ENCODE results near the gene MICU1.

The MICU1 gene

DNA sequence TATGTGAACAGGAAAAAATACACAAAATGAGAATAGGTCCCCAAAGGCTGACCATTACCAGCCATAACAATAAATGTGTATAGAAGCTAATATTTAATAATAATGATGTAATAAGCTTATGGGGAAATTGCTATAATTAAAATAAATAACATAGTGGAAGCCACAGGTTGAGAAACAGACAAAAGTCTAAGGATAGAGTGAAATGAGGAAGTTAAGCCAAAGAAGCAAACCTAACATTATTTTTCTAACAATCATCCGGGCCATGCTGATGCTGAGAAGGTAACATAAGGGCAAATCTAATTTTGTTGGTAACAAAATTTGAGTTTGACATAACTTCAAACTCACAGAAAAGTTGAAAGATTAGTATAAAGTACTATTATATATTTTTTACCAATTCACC lies 115.9 kb downstream of the MICU1 start:
- Histone ChIP-seq H3K4me3 (ENCODE audit: low read depth, low read length) (no peak overlapping the region), H3K9me3 (ENCODE audit: control insufficient read depth, low read length) (no peaks in the 10 kb centered on the region), H3K79me2 (no peaks in the 10 kb centered on the region), H3K4me2 (ENCODE audit: low read length) (no peak overlapping the region), H2AFZ (no peak overlapping the region), H3K9ac (no peak overlapping the region), H3K27ac (no peak overlapping the region), H3K27me3 (ENCODE audit: control insufficient read depth, insufficient read depth, low read length) (no peaks in the 10 kb centered on the region), H3K36me3 (ENCODE audit: control insufficient read depth, insufficient read depth, low read length) (no peaks in the 10 kb centered on the region), H3K4me1 (no peaks in the 10 kb centered on the region)
- TF ChIP-seq, protein P1, sequence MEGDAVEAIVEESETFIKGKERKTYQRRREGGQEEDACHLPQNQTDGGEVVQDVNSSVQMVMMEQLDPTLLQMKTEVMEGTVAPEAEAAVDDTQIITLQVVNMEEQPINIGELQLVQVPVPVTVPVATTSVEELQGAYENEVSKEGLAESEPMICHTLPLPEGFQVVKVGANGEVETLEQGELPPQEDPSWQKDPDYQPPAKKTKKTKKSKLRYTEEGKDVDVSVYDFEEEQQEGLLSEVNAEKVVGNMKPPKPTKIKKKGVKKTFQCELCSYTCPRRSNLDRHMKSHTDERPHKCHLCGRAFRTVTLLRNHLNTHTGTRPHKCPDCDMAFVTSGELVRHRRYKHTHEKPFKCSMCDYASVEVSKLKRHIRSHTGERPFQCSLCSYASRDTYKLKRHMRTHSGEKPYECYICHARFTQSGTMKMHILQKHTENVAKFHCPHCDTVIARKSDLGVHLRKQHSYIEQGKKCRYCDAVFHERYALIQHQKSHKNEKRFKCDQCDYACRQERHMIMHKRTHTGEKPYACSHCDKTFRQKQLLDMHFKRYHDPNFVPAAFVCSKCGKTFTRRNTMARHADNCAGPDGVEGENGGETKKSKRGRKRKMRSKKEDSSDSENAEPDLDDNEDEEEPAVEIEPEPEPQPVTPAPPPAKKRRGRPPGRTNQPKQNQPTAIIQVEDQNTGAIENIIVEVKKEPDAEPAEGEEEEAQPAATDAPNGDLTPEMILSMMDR (IDR thresholded peaks at IDR 0.05), result no peak

DNA sequence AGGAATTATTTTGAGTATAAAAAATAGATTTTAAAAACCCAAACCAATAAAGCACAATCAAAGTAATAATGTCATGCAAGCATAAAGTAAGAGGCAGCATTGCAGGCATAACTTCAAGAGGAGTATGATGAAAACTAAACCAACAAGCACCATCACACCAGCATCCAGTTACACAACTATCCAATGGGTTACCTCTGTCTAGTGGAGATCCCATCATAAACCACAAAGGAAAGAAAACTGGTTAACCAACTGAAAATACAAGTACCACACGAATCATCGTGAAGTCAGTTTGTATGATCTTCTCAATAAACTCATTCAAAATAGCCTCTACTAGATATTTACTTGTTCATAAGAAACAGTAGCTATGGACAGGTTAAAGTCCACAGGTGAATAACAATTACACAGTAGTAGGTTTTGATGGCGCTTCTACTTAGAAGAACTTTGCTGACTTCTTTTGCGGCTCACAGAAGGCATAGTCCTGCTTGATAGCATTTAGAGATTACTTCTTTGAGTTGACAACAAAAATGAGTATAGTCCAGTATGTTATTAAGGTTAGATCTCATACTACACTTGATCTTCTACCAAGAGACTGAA lies 116.6 kb downstream of the MICU1 start:
- TF ChIP-seq, protein P1 (IDR thresholded peaks at IDR 0.05), result no peak
- Histone ChIP-seq H3K9me3 (ENCODE audit: control insufficient read depth, low read length) (no peaks in the 10 kb centered on the region), H3K9ac (no peak overlapping the region), H3K27ac (no peak overlapping the region), H3K36me3 (ENCODE audit: control insufficient read depth, insufficient read depth, low read length) (no peaks in the 10 kb centered on the region), H2AFZ (no peak overlapping the region), H3K4me2 (ENCODE audit: low read length) (no peak overlapping the region), H3K4me3 (ENCODE audit: low read depth, low read length) (no peak overlapping the region), H3K27me3 (ENCODE audit: control insufficient read depth, insufficient read depth, low read length) (no peaks in the 10 kb centered on the region), H3K79me2 (no peaks in the 10 kb centered on the region), H3K4me1 (no peaks in the 10 kb centered on the region)

DNA sequence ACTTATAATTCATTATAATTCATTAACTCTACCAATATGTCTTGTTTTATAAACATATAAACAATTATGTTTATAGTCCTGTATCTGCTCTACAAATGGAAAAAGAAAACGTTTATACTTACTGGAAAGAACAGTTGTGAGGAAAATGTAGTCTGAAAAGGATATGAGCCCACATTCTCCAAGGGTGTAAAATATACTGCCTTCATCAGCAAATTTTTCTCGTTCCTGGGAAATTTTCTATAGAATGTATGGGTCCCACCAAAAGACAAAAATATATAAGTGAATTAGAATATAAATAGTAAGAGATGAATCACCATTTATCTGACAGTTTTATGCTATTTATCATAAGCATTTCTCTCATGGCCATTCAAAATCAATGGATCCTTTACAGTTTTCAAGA lies 117.8 kb downstream of the MICU1 start:
- H3K27ac ChIP-seq, result no peak overlapping the region

DNA sequence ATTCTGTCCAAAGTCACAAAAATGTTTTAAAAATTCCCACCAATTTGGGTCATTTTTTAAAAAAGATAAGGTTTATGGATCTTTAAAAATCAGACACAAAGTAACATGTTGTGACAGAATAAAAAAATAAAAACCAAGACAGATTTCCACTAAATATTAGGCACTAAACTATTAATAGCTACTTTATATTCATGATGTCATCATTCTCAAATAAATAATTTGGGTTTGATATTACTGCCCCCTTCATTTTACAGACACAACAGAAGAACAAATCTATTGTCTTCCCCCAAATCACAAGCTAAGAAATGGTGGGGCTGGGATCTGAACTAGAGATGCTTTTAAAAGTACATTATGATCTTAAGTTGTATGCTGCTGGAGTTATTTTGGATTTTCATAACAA lies 119.4 kb downstream of the MICU1 start:
- Histone ChIP-seq H2AFZ (no peak overlapping the region), H3K9me3 (ENCODE audit: control insufficient read depth, low read length) (no peaks in the 10 kb centered on the region), H3K36me3 (ENCODE audit: control insufficient read depth, insufficient read depth, low read length) (no peaks in the 10 kb centered on the region), H3K27ac (no peak overlapping the region), H3K27me3 (ENCODE audit: control insufficient read depth, insufficient read depth, low read length) (no peaks in the 10 kb centered on the region), H3K79me2 (no peaks in the 10 kb centered on the region), H3K4me3 (ENCODE audit: low read depth, low read length) (no peak overlapping the region), H3K4me2 (ENCODE audit: low read length) (no peak overlapping the region), H3K4me1 (no peaks in the 10 kb centered on the region), H3K9ac (no peak overlapping the region)
- TF ChIP-seq, protein P1 (IDR thresholded peaks at IDR 0.05), result no peak

More for the DNA sequence above, 117.8 kb downstream of the MICU1 start:
- Histone ChIP-seq H3K4me2 (ENCODE audit: low read length) (no peak overlapping the region), H3K27me3 (ENCODE audit: control insufficient read depth, insufficient read depth, low read length) (no peaks in the 10 kb centered on the region), H2AFZ (no peak overlapping the region), H3K79me2 (no peaks in the 10 kb centered on the region), H3K4me1 (no peaks in the 10 kb centered on the region), H3K36me3 (ENCODE audit: control insufficient read depth, insufficient read depth, low read length) (no peaks in the 10 kb centered on the region), H3K4me3 (ENCODE audit: low read depth, low read length) (no peak overlapping the region), H3K9ac (no peak overlapping the region), H3K9me3 (ENCODE audit: control insufficient read depth, low read length) (no peaks in the 10 kb centered on the region)
- TF ChIP-seq, protein P1 (IDR thresholded peaks at IDR 0.05), result no peak

DNA sequence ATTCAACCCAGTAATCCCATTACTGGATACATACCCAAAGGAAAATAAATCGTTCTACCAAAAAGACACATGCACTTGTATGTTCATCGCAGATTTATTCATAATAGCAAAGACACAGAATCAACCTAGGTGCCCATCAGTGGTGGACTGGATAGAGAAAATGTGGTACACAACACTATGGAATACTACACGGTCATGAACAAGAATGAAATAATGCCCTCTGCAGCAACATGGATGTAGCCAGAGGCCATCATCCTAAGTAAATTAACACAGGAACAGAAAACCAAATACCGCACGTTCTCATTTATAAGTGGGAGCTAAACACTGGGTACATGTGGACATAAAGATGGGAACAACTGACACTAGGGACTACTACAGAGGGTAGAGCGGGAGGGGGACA lies 120.4 kb downstream of the MICU1 start:
- H3K79me2 ChIP-seq, result no peaks in the 10 kb centered on the region
- no peak overlapping the region for H3K4me2 ChIP-seq (ENCODE audit: low read length)
- H3K9me3 ChIP-seq (ENCODE audit: control insufficient read depth, low read length), result no peaks in the 10 kb centered on the region
- no peaks in the 10 kb centered on the region for H3K27me3 ChIP-seq (ENCODE audit: control insufficient read depth, insufficient read depth, low read length)
- TF ChIP-seq, protein P1 (IDR thresholded peaks at IDR 0.05), result no peak
- H2AFZ ChIP-seq, result no peak overlapping the region
- no peak overlapping the region for H3K27ac ChIP-seq
- H3K4me1 ChIP-seq, result no peaks in the 10 kb centered on the region
- H3K9ac ChIP-seq, result no peak overlapping the region
- no peak overlapping the region for H3K4me3 ChIP-seq (ENCODE audit: low read depth, low read length)
- H3K36me3 ChIP-seq (ENCODE audit: control insufficient read depth, insufficient read depth, low read length), result no peaks in the 10 kb centered on the region

Data from parathyroid adenoma (tissue), 2 donors.